Glomerular endothelial cell (primary cell): ENCODE data around the gene KCNAB2. TPM values are rescaled to one million over a fixed set of nuclear protein-coding genes. Genes with fewer than 3 reads are reported as not detected.
"Not testable (repeated sequence)": the region's sequence is repeated elsewhere in the genome, so short reads cannot be mapped to it uniquely, and the experiment has no call there.

Source experiments
- DNase-seq: peaks from one replicate; pipeline ENCODE4 v3.0.0-alpha.2; 2011; ENCODE audit warnings: low read depth, low spot score; ENCODE audit errors: extremely low read depth
- total RNA-seq: library from RNA; depleted of rRNA; stranded (reverse); fragments of >200 nt; gene quantifications from 2 replicates; pipeline ENCODE4 v1.2.3, GENCODE V29; 2015

Gene KCNAB2
- total RNA-seq, 1 donor from 2014 or later = 4.8 TPM

- DNase-seq = peak; percentile 31
Measured at GRCh38 chr1:6052543-6053205, 7.0 kb downstream of the KCNAB2 start.

DNA sequence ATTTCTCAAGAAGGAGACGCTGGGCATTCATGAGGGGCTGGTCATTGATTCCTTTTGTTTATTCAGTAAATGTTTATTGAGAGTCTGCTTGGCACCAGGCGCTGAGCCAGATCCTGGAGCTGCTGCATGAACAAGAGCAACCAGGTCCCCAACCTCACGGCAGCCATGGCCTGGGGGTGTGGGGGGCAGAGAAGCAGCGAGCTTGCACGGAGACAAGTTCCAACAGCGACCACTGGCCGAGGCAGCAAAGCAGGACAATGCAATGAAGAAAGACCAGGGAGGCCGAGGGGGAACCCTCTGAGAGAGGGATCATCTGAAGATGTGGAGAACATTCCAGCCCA lies 7.5 kb downstream of the KCNAB2 start:
- DNase-seq = no peak

DNA sequence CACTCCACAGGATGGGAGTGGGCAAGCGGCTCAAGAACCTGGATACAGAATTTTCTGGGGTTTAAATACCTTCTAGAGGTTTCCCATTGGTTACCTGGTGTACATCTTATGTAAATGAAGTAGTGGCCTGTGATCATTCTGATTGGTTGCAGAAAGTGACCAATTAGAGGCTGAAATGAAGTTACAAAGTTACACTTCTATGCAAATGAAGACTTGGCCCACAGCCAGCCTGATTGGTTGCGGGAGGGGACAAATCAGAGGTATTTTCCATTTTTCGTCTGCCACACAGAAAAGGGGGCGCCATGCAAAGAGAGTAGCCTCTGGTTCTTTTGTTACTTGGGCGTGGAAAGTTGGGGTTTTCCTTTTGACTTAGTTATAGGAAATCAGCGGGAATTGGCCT lies 8.9 kb downstream of the KCNAB2 start:
- DNase-seq = no peak

GRCh38 chr1:6056572-6056948 lies 10.9 kb downstream of the KCNAB2 start:
- DNase-seq = no peak

DNA sequence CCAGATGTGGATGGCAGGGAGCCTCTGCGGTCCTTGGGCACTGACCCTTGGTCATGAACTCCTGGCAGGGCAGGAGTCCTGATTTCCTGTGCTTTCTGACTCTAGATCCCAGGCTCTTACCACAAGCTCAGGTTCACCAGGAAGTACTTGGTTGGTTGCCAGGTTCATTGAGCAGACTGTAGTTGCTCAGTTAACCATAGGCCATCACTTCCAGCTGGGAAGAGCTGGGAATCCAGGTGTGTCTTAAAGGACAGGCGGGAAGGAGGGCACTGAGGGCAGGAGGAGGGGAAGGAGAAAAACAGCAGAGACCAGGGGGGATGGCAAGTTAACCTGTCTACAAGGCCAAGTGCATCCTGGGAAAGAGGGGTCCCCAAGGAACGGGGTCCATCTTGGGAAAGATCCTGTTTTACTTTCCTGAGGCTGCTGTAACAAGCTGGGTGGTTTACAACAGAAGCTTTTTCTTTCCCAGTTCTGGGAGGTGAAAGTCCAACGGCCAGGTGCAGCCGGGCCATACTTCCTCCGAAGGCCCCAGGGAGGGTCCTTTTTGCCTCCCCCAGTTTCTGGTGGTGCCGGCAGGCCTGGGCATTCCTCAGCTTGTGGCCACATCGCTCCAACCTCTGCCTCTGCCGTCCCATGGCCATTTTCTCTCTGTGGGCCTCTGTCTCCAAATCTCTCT lies 11.6 kb downstream of the KCNAB2 start:
- DNase-seq = no peak

GRCh38 chr1:6059866-6060265 lies 14.2 kb downstream of the KCNAB2 start:
- no peak for DNase-seq

DNA sequence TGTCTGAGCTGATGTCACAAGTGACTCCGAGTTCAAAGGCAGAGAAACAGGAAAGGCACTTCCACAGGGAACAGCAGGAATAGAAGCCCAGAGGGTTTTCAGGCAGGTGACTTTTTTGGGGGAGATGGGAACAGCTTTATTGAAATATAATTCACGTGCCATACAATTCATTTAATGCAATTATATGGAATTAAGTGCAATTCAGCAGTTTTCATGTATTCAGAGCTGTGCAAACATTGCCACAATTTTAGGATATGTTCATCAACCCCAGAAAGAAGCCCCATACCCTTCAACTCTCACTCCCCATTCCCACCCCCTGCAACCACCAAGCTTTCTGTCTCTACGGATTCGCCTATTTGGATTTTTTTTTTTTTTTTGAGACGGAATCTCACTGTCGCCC lies 17.0 kb downstream of the KCNAB2 start:
- DNase-seq = no peak

DNA sequence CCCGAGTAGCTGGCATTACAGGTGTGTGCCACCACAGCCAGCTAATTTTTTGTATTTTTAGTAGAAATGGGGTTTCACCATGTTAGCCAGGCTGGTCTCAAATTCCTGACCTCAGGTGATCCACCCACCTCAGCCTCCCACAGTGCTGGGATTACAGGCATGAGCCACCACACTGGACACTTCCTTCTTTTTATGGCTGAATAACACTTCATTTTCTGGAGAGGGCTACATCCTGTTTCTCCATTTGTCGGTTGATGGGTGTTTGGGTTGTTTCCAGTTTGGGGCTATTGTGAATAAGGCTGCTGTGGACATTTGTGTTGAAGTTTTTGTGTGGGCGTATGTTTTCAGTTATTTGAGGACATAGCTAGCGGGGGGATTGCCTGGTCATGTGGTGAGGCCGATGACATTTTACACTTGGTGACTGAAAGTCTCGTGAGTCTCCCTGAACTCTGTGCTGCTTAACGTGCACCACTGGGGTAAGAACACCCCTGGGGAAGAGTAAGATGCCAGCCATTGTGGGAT lies 17.9 kb downstream of the KCNAB2 start:
- DNase-seq = not testable (repeated sequence)

GRCh38 chr1:6065093-6065858 lies 19.6 kb downstream of the KCNAB2 start:
- DNase-seq = no peak

DNA sequence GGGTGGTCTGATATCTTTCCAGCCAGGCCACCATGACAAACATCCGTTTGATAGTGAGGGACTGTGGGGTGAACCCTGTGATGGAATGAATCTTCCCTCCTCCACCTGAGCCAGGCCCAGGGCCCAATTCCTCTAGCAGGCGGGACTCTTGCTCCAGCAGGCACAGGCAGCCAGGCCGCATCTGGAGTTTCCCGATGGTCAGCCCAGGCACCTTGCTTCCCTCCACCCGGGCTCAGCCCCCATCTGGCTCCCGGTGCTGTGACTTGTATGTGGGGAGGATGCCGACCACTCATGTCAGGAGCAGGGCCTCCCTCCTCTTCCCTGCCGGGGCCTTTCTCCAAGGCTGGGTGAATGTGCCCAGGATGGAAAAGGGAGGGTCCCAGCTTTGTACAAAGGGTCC lies 21.0 kb downstream of the KCNAB2 start:
- DNase-seq = no peak

DNA sequence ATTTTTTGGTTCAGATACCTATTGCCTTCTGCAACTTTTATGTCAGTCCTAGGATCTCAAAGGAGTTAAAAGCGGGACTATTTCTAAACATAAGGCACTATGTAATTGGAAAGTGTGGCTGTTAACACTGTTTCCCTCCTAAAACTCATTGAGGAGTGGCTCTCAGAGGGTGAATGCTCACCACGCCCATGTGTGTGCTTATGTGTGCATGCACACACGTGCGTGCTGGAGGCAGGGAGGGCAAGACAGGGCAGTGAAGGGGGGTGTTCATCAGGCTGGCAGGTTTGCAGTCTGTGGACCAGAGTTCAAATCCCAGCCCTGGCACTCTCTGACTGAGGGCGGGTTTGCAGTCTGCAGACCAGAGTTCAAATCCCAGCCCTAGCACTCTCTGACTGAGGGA lies 22.4 kb downstream of the KCNAB2 start:
- no peak for DNase-seq

GRCh38 chr1:6068932-6069331 lies 23.2 kb downstream of the KCNAB2 start:
- no peak for DNase-seq

GRCh38 chr1:6069573-6069972 lies 23.9 kb downstream of the KCNAB2 start:
- DNase-seq = no peak

- DNase-seq = no peak
Measured at GRCh38 chr1:6070450-6070974, 24.8 kb downstream of the KCNAB2 start.

- no peak for DNase-seq
Measured at GRCh38 chr1:6071219-6071618, 25.5 kb downstream of the KCNAB2 start.

DNA sequence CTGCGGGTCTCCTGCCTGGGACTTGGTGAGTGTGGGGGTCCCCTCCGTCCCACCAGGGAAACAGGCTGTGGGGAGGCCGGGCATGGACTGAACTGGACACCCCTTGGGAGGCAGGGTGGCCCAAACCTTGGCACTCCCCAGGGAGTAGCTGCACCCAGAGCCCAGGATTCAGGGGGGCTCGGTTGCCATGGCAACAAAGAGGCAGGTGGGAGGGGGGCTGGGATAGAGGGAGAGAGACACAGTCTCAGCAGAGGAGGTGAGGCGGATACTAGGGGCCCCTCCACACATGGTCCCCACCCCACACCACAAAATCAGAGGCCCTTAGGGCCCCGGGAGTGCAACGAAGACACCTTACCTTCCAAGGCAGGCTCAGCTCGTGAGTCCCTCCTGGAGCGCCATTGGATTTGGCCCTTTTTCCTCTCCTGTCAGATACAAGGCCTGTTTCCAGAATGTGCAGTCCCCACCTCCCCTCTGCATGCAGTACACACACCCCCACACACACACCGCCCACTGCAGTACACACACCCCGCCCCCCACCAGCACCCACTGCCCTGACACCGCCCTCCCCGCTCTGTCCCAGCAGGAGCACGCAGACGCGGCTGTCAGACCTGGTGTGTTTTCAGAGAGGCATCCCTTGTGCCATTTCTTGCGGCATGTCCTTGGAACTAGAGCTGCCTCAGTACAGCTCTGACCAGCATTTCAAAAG lies 27.2 kb downstream of the KCNAB2 start:
- DNase-seq = no peak

GRCh38 chr1:6073480-6074053 lies 27.9 kb downstream of the KCNAB2 start:
- DNase-seq = no peak

- DNase-seq = no peak
Measured at GRCh38 chr1:6074192-6074901, 28.7 kb downstream of the KCNAB2 start.

DNA sequence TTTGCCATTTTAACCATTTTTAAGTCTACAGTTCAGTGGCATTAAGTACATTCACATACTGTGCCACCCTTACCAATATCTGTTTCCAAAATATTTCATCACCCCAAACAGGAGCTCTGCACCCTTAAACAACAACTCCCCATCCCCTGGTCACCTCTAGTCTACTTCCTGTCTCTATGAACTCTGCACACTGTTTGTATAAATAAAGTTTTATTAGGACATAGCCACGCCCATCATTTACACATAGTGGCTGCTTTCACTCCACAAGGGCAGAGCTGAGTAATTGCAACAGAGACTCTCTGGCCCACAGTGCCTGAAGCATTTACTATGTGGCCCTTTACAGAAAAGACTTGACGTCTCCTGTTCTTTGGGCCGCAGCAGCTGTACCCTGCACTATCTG lies 30.1 kb downstream of the KCNAB2 start:
- no peak for DNase-seq

DNA sequence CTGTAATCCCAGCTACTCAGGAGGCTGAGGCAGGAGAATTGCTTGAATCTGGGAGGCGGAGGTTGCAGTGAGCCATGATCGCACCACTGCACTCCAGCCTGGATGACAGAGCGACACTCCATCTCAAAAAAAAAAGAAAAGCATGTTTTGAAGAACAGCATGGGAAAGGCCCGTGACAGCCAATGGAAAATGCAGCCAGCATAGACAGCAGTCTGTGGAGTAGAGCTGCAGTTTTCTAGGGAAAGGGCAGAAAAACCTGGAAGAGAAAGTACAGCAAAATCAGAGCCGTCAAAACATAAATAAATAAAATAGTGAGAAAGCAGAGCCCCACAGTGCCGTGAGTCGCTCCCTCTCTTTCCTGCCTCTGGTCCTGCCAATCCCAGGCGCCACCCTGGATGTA lies 31.4 kb downstream of the KCNAB2 start:
- not testable (repeated sequence) for DNase-seq
